ENCODE results near the gene CBX7.

Gene CBX7

DNA sequence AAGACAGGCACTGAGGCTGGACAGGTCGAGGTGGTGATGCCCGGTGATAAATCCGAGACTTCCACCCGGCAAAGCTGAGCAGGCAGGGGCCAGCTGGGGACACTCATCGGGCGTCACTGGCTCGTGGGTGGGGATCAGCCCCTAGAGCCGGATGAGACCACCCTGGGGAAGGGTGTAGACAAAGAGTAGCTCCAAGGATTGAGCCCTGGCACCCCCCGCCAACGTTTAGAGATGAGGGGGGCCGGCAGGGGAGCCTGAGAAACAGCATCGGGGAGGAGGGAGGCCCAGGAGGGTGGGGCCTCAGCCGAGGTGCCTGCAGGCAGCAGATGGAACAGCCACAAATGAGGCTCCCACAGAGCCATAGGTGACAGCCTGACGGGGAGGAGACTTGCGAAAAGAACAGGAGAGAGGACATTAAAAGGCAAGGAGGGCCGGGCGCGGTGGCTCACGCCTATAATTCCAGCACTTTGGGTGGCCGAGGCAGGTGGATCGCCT lies 27.4 kb upstream of the CBX7 start:
- TF ChIP-seq, protein P1, sequence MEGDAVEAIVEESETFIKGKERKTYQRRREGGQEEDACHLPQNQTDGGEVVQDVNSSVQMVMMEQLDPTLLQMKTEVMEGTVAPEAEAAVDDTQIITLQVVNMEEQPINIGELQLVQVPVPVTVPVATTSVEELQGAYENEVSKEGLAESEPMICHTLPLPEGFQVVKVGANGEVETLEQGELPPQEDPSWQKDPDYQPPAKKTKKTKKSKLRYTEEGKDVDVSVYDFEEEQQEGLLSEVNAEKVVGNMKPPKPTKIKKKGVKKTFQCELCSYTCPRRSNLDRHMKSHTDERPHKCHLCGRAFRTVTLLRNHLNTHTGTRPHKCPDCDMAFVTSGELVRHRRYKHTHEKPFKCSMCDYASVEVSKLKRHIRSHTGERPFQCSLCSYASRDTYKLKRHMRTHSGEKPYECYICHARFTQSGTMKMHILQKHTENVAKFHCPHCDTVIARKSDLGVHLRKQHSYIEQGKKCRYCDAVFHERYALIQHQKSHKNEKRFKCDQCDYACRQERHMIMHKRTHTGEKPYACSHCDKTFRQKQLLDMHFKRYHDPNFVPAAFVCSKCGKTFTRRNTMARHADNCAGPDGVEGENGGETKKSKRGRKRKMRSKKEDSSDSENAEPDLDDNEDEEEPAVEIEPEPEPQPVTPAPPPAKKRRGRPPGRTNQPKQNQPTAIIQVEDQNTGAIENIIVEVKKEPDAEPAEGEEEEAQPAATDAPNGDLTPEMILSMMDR (IDR thresholded peaks at IDR 0.05; ENCODE audit: insufficient read depth, low read length, poor library complexity, severe bottlenecking), result no peak
- Histone ChIP-seq H3K27me3 (replicated peaks; ENCODE audit: control insufficient read depth, insufficient read depth, low read length) (no peaks in the 10 kb centered on the region), H3K36me3 (ENCODE audit: control insufficient read depth, insufficient read depth, low read length) (no peaks in the 10 kb centered on the region), H3K4me3 (replicated peaks; ENCODE audit: low read depth, low read length) (no peak overlapping the region)
- no peak for DNase-seq (ENCODE audit: extremely low read depth, insufficient read length)

DNA sequence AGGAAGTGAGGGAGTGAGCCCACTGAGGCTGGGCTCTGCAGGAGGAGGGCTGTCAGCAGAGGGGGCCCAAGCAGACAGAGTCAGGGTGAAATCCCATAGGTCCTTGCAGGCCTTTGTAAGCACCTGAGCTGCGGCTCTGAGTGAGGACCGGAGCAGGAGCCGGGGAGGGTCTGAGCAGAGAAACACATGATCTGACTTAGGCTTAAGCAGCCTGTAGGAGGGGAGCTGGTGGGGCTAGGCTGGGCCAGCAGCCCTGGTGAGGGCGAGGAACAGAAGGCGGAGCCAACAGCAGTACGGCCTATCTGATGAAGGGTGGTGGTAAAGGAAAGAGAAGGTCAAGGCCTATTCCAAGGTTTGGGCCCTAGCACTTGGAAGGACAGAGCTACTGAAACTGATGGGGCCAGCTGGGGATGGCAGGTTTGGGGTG lies 26.9 kb upstream of the CBX7 start:
- Histone ChIP-seq H3K4me3 (replicated peaks; ENCODE audit: low read depth, low read length) (no peak overlapping the region), H3K36me3 (ENCODE audit: control insufficient read depth, insufficient read depth, low read length) (no peaks in the 10 kb centered on the region), H3K27me3 (replicated peaks; ENCODE audit: control insufficient read depth, insufficient read depth, low read length) (no peaks in the 10 kb centered on the region)
- DNase-seq (ENCODE audit: extremely low read depth, insufficient read length), result no peak
- TF ChIP-seq, protein P1 (IDR thresholded peaks at IDR 0.05; ENCODE audit: insufficient read depth, low read length, poor library complexity, severe bottlenecking), result no peak

DNA sequence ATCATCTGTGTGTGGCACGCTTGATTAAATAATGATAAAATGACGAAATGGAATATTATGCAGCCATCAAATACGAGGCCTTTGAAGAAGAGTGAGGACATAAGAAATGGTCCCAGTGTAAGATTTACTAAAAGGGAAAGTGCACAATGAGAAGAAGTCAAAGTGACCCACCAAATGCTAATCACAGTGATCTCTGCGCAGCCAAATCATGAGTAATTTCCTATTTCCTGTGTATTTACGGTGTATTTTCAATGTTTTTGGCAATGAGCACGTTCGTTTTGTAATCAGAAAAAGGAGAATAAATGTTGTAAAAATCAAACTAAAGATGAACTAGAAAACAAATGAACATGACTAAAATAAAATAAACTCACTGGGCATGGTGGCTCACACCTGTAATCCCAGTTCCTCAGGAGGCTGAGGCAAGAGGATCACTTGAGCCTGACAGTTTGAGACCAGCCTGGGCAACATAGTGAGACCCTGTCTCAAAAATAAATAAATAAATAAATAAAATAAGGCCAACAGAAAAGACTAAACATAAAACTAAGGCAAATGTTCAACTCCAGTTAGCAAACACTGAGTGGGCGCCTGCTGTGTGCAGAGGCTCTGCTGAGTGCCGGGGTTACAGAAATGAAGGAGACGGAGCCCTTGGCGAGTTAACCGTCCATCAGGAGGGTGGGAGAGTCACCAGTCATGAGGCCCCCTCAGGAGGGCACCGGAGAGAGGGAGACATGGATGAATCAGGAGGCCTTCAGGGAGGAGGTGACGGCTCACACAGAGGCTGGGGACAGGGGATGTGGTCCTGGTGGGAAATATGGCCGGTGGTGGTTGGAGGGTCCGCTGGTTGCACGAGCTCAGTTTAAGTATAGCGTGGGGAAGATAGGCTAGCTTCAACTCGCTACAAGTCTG lies 26.0 kb upstream of the CBX7 start:
- TF ChIP-seq, protein P1 (IDR thresholded peaks at IDR 0.05; ENCODE audit: insufficient read depth, low read length, poor library complexity, severe bottlenecking), result no peak
- no peak for DNase-seq (ENCODE audit: extremely low read depth, insufficient read length)
- Histone ChIP-seq H3K36me3 (ENCODE audit: control insufficient read depth, insufficient read depth, low read length) (no peaks in the 10 kb centered on the region), H3K4me3 (replicated peaks; ENCODE audit: low read depth, low read length) (no peak overlapping the region), H3K27me3 (replicated peaks; ENCODE audit: control insufficient read depth, insufficient read depth, low read length) (no peaks in the 10 kb centered on the region)

DNA sequence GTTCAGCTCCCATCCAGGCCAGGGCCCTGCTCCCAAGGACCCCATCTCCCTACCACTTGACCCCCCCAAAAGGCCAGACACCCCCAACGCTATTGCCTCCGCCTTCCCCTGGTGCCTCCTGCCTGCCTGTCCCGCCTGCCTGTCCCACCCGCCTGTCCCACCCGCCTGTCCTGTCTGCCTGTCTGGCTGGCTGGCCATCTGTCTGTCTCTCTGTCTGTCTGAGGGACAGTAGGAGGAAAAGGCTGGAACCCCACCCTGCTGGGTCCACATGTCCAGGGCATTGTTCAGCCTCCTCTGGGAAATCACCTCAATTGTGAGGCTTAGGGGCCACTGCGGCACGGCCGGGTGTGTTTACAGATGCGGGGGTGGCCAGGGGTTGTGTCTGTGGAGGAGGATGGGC lies 25.3 kb upstream of the CBX7 start:
- Histone ChIP-seq H3K36me3 (ENCODE audit: control insufficient read depth, insufficient read depth, low read length) (no peaks in the 10 kb centered on the region), H3K27me3 (replicated peaks; ENCODE audit: control insufficient read depth, insufficient read depth, low read length) (no peaks in the 10 kb centered on the region), H3K4me3 (replicated peaks; ENCODE audit: low read depth, low read length) (no peak overlapping the region)
- TF ChIP-seq, protein P1 (IDR thresholded peaks at IDR 0.05; ENCODE audit: insufficient read depth, low read length, poor library complexity, severe bottlenecking), result no peak
- DNase-seq (ENCODE audit: extremely low read depth, insufficient read length), result no peak

DNA sequence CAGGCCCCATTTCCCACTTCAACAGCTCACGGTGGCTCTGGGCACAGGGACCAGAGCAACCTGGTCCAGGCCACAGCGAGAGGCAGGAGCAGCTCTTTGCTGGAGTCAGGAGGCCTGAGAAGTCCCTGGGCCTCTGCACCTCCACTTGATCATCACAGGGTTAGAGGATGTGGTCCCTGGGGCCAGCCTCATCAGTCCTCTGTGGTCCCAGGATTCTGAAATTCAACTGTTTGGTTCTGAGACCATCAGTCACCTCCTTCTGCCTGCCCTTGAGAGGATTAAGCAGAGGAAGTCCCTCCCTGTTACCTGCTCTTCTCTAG lies 24.9 kb upstream of the CBX7 start:
- no peaks in the 10 kb centered on the region for H3K27me3 ChIP-seq (replicated peaks; ENCODE audit: control insufficient read depth, insufficient read depth, low read length)
- H3K36me3 ChIP-seq (ENCODE audit: control insufficient read depth, insufficient read depth, low read length), result no peaks in the 10 kb centered on the region
- H3K4me3 ChIP-seq (replicated peaks; ENCODE audit: low read depth, low read length), result no peak overlapping the region
- TF ChIP-seq, protein P1 (IDR thresholded peaks at IDR 0.05; ENCODE audit: insufficient read depth, low read length, poor library complexity, severe bottlenecking), result no peak
- DNase-seq (ENCODE audit: extremely low read depth, insufficient read length), result no peak
